Rectal smooth muscle tissue (tissue), 1 donor: Measurements from ENCODE around the gene MYO1E.
"Not testable (repeated sequence)": the region's sequence is repeated elsewhere in the genome, so short reads cannot be mapped to it uniquely, and the experiment has no call there.

Experiments
- H3K27ac ChIP-seq: one replicate; pipeline ENCODE4 v1.7.0; 2013; ENCODE audit warnings: low read depth, low read length, inconsistent platforms
- H3K27me3 ChIP-seq: one replicate; pipeline ENCODE4 v1.7.0; 2013; ENCODE audit warnings: low read length; ENCODE audit not compliant: control insufficient read depth, insufficient read depth
- H3K36me3 ChIP-seq: one replicate; pipeline ENCODE4 v1.7.0; 2013; ENCODE audit warnings: low read length; ENCODE audit not compliant: control insufficient read depth, insufficient read depth
- H3K4me1 ChIP-seq: one replicate; pipeline ENCODE4 v1.7.0; 2013; ENCODE audit warnings: low read length; ENCODE audit not compliant: control insufficient read depth, insufficient read depth
- H3K4me3 ChIP-seq: one replicate; pipeline ENCODE4 v1.7.0; 2013; ENCODE audit warnings: low read length
- H3K9ac ChIP-seq: one replicate; pipeline ENCODE4 v1.7.0; 2013; ENCODE audit warnings: low read length

Gene MYO1E

GRCh38 chr15:59339252-59339672, 33.4 kb downstream of the MYO1E start:
- H3K27ac ChIP-seq, result no peak overlapping the region
- H3K4me3 ChIP-seq, result no peak overlapping the region
- H3K4me1 ChIP-seq, result peaks cover 2% of the 10 kb centered on the region
- H3K9ac ChIP-seq, result no peak overlapping the region
- H3K36me3 ChIP-seq, result no peaks in the 10 kb centered on the region
- H3K27me3 ChIP-seq, result no peaks in the 10 kb centered on the region

GRCh38 chr15:59338414-59338813, 34.3 kb downstream of the MYO1E start:
- H3K36me3 ChIP-seq, result no peaks in the 10 kb centered on the region

GRCh38 chr15:59336725-59337124, 35.9 kb downstream of the MYO1E start:
- not testable (repeated sequence) for H3K27ac ChIP-seq, H3K27me3 ChIP-seq, H3K4me1 ChIP-seq, H3K9ac ChIP-seq, H3K4me3 ChIP-seq, H3K36me3 ChIP-seq

More at GRCh38 chr15:59338414-59338813, 34.3 kb downstream of the MYO1E start:
- Histone ChIP-seq H3K27me3 (no peaks in the 10 kb centered on the region), H3K4me3 (no peak overlapping the region), H3K27ac (no peak overlapping the region), H3K4me1 (peaks cover 2% of the 10 kb centered on the region), H3K9ac (no peak overlapping the region)

GRCh38 chr15:59335207-59335786, 37.4 kb downstream of the MYO1E start:
- H3K27me3 ChIP-seq, result no peaks in the 10 kb centered on the region
- H3K4me1 ChIP-seq, result peaks cover 2% of the 10 kb centered on the region
- no peak overlapping the region for H3K4me3 ChIP-seq
- H3K36me3 ChIP-seq, result no peaks in the 10 kb centered on the region
- no peak overlapping the region for H3K27ac ChIP-seq
- no peak overlapping the region for H3K9ac ChIP-seq

- Histone ChIP-seq H3K36me3 (no peaks in the 10 kb centered on the region), H3K27me3 (no peaks in the 10 kb centered on the region), H3K9ac (no peak overlapping the region), H3K27ac (no peak overlapping the region), H3K4me1 (peaks cover 2% of the 10 kb centered on the region), H3K4me3 (no peak overlapping the region)
Measured at GRCh38 chr15:59334076-59334415, 38.6 kb downstream of the MYO1E start.

GRCh38 chr15:59333401-59334075, 39.1 kb downstream of the MYO1E start:
- Histone ChIP-seq H3K27me3 (no peaks in the 10 kb centered on the region), H3K36me3 (no peaks in the 10 kb centered on the region), H3K27ac (no peak overlapping the region), H3K4me1 (peaks cover 2% of the 10 kb centered on the region), H3K4me3 (no peak overlapping the region), H3K9ac (no peak overlapping the region)

- Histone ChIP-seq H3K4me1 (peaks cover 2% of the 10 kb centered on the region), H3K27ac (no peak overlapping the region), H3K9ac (no peak overlapping the region), H3K27me3 (no peaks in the 10 kb centered on the region), H3K36me3 (no peaks in the 10 kb centered on the region), H3K4me3 (no peak overlapping the region)
Measured at GRCh38 chr15:59332009-59332408, 40.7 kb downstream of the MYO1E start.

GRCh38 chr15:59330649-59331048, 42.0 kb downstream of the MYO1E start:
- Histone ChIP-seq H3K4me1 (peaks cover 2% of the 10 kb centered on the region), H3K27ac (no peak overlapping the region), H3K36me3 (no peaks in the 10 kb centered on the region), H3K27me3 (no peaks in the 10 kb centered on the region), H3K9ac (no peak overlapping the region), H3K4me3 (no peak overlapping the region)

GRCh38 chr15:59329570-59330350, 42.9 kb downstream of the MYO1E start:
- H3K27ac ChIP-seq, result no peak overlapping the region
- H3K4me3 ChIP-seq, result no peak overlapping the region
- no peak overlapping the region for H3K9ac ChIP-seq
- H3K27me3 ChIP-seq, result no peaks in the 10 kb centered on the region
- no peaks in the 10 kb centered on the region for H3K36me3 ChIP-seq
- no peaks in the 10 kb centered on the region for H3K4me1 ChIP-seq

- Histone ChIP-seq H3K27me3 (no peaks in the 10 kb centered on the region), H3K27ac (no peak overlapping the region), H3K4me3 (no peak overlapping the region), H3K9ac (no peak overlapping the region), H3K4me1 (no peaks in the 10 kb centered on the region), H3K36me3 (no peaks in the 10 kb centered on the region)
Measured at GRCh38 chr15:59329091-59329490, 43.6 kb downstream of the MYO1E start.

- Histone ChIP-seq H3K27me3 (no peaks in the 10 kb centered on the region), H3K4me3 (no peak overlapping the region), H3K4me1 (no peaks in the 10 kb centered on the region), H3K27ac (no peak overlapping the region), H3K36me3 (no peaks in the 10 kb centered on the region), H3K9ac (no peak overlapping the region)
Measured at GRCh38 chr15:59327942-59328341, 44.7 kb downstream of the MYO1E start.

GRCh38 chr15:59326856-59327255, 45.8 kb downstream of the MYO1E start:
- H3K27me3 ChIP-seq, result no peaks in the 10 kb centered on the region
- no peaks in the 10 kb centered on the region for H3K36me3 ChIP-seq
- no peak overlapping the region for H3K9ac ChIP-seq
- no peaks in the 10 kb centered on the region for H3K4me1 ChIP-seq
- no peak overlapping the region for H3K27ac ChIP-seq
- H3K4me3 ChIP-seq, result no peak overlapping the region
